DOHH2 (cell line): ENCODE data around the gene SHISAL1.

Experiments
- EZH2phosphoT487 ChIP-seq: fragments of 200-600 bp; sonication (generic); IDR thresholded peaks from 2 replicates; pipeline ENCODE4 v1.6.1; 2017; ENCODE audit warnings: borderline replicate concordance, mild to moderate bottlenecking, antibody characterized with exemption, low read length, moderate library complexity, mixed read lengths
- TF ChIP-seq, protein P1 (sequence below): fragments of 200-600 bp; sonication (generic); IDR thresholded peaks from one replicate; pipeline ENCODE4 v1.5.1; 2014; ENCODE audit warnings: antibody characterized with exemption, mild to moderate bottlenecking, low read depth, low read length; ENCODE audit not compliant: poor library complexity, severe bottlenecking

DNA sequence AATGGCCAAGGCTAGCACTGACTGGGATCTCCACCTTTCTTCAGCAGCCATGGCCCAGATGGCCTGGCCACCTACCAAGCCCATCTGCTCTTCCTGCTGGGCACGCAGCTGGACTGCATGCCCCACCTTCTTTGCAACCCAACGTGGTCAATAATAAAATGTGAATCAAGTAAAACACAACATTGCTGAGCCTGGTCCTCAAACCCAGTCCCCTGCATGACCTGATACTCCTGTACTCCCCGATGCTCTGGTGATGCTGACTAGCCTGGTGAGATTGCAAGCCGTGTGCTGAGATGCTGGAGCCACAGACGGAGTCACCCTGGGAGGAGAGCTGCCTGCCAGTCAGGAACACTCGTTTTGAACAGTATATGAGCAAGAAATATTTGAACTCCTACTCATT is 98.0 kb downstream of the SHISAL1 start:
- TF ChIP-seq, protein P1, sequence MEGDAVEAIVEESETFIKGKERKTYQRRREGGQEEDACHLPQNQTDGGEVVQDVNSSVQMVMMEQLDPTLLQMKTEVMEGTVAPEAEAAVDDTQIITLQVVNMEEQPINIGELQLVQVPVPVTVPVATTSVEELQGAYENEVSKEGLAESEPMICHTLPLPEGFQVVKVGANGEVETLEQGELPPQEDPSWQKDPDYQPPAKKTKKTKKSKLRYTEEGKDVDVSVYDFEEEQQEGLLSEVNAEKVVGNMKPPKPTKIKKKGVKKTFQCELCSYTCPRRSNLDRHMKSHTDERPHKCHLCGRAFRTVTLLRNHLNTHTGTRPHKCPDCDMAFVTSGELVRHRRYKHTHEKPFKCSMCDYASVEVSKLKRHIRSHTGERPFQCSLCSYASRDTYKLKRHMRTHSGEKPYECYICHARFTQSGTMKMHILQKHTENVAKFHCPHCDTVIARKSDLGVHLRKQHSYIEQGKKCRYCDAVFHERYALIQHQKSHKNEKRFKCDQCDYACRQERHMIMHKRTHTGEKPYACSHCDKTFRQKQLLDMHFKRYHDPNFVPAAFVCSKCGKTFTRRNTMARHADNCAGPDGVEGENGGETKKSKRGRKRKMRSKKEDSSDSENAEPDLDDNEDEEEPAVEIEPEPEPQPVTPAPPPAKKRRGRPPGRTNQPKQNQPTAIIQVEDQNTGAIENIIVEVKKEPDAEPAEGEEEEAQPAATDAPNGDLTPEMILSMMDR = no peak
- TF ChIP-seq EZH2phosphoT487 = no peak
